Measurements from ENCODE around the gene LPCAT1. TPM values are rescaled to one million over a fixed set of nuclear protein-coding genes. Genes with fewer than 3 reads are reported as not detected.

Gene LPCAT1
- total RNA-seq, 1 donor from 2014 or later: 74.8 TPM

DNA sequence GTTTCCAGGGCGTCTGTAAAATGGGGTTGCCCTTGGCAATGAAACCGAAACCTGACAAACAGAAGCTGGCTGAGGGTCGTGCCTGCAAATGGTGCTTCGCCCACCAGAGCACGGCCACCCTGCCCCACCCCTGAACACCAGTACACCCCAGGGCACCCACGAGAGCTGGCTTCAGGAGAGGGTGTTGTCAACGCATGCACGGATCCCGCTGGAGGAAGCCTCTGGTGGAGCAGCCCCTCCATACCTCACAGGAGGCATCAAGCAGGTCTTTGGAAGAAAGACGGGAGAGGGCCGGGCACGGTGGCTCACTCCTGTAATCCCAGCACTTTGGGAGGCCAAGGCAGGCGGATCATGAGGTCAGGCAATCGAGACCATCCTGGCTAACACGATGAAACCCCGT, 87.1 kb downstream of the LPCAT1 start:
- no peaks in the 10 kb centered on the region for H3K36me3 Mint-ChIP-seq
- H3K27me3 Mint-ChIP-seq (ENCODE audit: low read depth): peaks cover 44% of the 10 kb centered on the region
- no peak overlapping the region for H3K4me3 Mint-ChIP-seq
- H3K4me1 Mint-ChIP-seq: no peaks in the 10 kb centered on the region
- no peak for DNase-seq (ENCODE audit: low spot score in 2 of 2, unreplicated experiment in 2 of 2)
- TF ChIP-seq, protein P1, sequence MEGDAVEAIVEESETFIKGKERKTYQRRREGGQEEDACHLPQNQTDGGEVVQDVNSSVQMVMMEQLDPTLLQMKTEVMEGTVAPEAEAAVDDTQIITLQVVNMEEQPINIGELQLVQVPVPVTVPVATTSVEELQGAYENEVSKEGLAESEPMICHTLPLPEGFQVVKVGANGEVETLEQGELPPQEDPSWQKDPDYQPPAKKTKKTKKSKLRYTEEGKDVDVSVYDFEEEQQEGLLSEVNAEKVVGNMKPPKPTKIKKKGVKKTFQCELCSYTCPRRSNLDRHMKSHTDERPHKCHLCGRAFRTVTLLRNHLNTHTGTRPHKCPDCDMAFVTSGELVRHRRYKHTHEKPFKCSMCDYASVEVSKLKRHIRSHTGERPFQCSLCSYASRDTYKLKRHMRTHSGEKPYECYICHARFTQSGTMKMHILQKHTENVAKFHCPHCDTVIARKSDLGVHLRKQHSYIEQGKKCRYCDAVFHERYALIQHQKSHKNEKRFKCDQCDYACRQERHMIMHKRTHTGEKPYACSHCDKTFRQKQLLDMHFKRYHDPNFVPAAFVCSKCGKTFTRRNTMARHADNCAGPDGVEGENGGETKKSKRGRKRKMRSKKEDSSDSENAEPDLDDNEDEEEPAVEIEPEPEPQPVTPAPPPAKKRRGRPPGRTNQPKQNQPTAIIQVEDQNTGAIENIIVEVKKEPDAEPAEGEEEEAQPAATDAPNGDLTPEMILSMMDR (IDR thresholded peaks at IDR 0.05; ENCODE audit: unreplicated experiment): no peak
- H3K9me3 Mint-ChIP-seq: peaks cover 35% of the 10 kb centered on the region
- H3K27ac Mint-ChIP-seq: no peak overlapping the region

DNA sequence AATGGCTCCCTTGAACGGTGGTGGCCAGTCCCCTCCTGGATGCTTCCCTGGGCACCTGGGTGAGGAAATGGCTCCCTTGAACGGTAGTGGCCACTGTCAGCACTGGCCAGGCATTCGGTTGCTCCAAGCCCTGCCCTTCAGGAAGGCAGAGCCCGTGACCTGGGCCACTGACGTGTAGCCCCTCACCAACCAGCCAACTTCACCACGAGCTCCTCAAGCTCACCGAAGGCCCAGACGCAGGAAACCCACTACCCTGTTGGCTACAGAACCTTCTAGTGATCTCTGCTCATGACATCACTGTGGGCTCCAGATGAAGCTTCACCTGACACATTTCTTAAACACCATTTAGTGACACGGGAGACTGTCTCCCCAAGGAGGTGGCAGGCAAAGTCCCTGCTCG, 87.7 kb downstream of the LPCAT1 start:
- H3K27ac Mint-ChIP-seq: no peak overlapping the region
- no peak for DNase-seq (ENCODE audit: low spot score in 2 of 2, unreplicated experiment in 2 of 2)
- TF ChIP-seq, protein P1 (IDR thresholded peaks at IDR 0.05; ENCODE audit: unreplicated experiment): no peak
- H3K27me3 Mint-ChIP-seq (ENCODE audit: low read depth): peaks cover 37% of the 10 kb centered on the region
- no peaks in the 10 kb centered on the region for H3K4me1 Mint-ChIP-seq
- H3K4me3 Mint-ChIP-seq: no peak overlapping the region
- no peaks in the 10 kb centered on the region for H3K36me3 Mint-ChIP-seq
- H3K9me3 Mint-ChIP-seq: peaks cover 35% of the 10 kb centered on the region

DNA sequence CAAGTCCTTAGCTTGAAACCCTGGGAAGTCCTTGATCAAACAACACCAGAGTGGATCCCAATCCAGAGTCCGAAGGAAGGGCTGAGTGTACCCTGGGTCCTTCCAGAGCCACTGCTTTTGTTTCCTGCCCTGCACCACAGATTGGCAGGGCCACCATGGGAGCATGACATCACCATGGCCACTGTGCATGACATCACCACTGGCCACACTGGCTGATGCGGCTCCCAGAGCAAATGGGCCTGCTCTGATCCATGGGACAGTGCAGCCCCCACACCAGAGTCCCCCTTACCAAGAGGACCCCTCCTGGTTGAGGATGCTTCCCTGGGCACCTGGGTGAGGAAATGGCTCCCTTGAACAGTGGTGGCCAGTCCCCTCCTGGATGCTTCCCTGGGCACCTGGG, 88.4 kb downstream of the LPCAT1 start:
- DNase-seq (ENCODE audit: low spot score in 2 of 2, unreplicated experiment in 2 of 2): no peak
- H3K9me3 Mint-ChIP-seq: peaks cover 31% of the 10 kb centered on the region

DNA sequence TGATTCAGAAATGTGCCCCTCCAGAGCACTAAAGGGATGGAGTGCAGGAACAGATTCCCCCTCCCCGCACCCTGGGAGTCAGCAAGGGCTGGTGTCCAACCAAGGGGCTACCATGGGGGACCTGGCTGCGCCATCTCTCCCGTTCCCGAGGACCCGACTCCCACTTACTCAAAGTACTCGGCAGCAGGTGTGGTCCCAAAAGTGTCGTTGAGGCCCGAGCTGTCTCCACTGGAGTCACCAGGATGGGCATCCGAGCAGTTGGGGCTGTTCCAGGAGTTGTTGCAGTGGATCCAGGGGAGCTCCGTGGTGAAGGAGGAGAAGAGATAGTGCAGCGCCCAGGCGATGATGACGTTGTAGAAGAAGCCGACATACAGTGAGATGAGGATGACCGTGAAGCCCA, 91.5 kb downstream of the LPCAT1 start:
- H3K27me3 Mint-ChIP-seq (ENCODE audit: low read depth): peaks cover 5% of the 10 kb centered on the region
- DNase-seq (ENCODE audit: low spot score in 2 of 2, unreplicated experiment in 2 of 2): no peak
- no peaks in the 10 kb centered on the region for H3K4me1 Mint-ChIP-seq
- TF ChIP-seq, protein P1 (IDR thresholded peaks at IDR 0.05; ENCODE audit: unreplicated experiment): no peak
- H3K9me3 Mint-ChIP-seq: peaks cover 48% of the 10 kb centered on the region
- no peak overlapping the region for H3K27ac Mint-ChIP-seq
- peaks cover 3% of the 10 kb centered on the region for H3K36me3 Mint-ChIP-seq
- H3K4me3 Mint-ChIP-seq: no peak overlapping the region

More for the DNA sequence above, 88.4 kb downstream of the LPCAT1 start:
- Mint-ChIP-seq H3K36me3 (no peaks in the 10 kb centered on the region), H3K4me1 (no peaks in the 10 kb centered on the region), H3K27me3 (ENCODE audit: low read depth) (peaks cover 31% of the 10 kb centered on the region), H3K27ac (no peak overlapping the region), H3K4me3 (no peak overlapping the region)
- TF ChIP-seq, protein P1 (IDR thresholded peaks at IDR 0.05; ENCODE audit: unreplicated experiment): no peak

DNA sequence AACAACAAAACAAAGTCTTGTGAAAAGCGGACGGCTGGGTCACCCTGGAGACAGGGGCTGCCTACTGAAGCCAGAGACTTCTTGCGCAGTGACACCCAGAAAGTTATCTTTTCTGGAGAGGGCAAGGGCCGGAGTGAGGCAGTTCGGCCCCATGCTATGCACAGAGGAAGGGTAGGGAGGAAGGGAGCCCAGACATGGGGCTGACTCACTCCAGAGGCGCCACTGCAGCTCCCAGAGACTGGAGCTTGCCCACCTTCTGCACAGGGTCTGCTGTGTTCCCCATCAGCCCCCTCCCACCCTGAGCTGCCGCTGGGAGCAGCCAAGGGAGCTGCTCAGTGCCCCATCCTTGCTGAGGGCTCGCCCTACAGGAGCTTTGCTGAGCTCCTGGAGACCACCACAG, 91.9 kb downstream of the LPCAT1 start:
- H3K9me3 Mint-ChIP-seq: peaks cover 52% of the 10 kb centered on the region
- no peak overlapping the region for H3K4me3 Mint-ChIP-seq

More for the DNA sequence above, 91.9 kb downstream of the LPCAT1 start:
- Mint-ChIP-seq H3K27ac (no peak overlapping the region), H3K4me1 (no peaks in the 10 kb centered on the region), H3K36me3 (peaks cover 3% of the 10 kb centered on the region), H3K27me3 (ENCODE audit: low read depth) (peaks cover 3% of the 10 kb centered on the region)
- no peak for DNase-seq (ENCODE audit: low spot score in 2 of 2, unreplicated experiment in 2 of 2)
- TF ChIP-seq, protein P1 (IDR thresholded peaks at IDR 0.05; ENCODE audit: unreplicated experiment): no peak

All from mesothelial cell of epicardium (in vitro differentiated cells).